SW480 (cell line): ENCODE data around the gene KPNA3.
A peak's percentile ranks its signal among the peaks of the same experiment; 100 is the strongest.
"Not testable (repeated sequence)": the region's sequence is repeated elsewhere in the genome, so short reads cannot be mapped to it uniquely, and the experiment has no call there.

Experiments
- DNase-seq: peaks from one replicate; pipeline ENCODE4 v3.0.0-alpha.2; 2016; ENCODE audit warnings: low spot score

The KPNA3 gene, protein sequence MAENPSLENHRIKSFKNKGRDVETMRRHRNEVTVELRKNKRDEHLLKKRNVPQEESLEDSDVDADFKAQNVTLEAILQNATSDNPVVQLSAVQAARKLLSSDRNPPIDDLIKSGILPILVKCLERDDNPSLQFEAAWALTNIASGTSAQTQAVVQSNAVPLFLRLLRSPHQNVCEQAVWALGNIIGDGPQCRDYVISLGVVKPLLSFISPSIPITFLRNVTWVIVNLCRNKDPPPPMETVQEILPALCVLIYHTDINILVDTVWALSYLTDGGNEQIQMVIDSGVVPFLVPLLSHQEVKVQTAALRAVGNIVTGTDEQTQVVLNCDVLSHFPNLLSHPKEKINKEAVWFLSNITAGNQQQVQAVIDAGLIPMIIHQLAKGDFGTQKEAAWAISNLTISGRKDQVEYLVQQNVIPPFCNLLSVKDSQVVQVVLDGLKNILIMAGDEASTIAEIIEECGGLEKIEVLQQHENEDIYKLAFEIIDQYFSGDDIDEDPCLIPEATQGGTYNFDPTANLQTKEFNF

DNA sequence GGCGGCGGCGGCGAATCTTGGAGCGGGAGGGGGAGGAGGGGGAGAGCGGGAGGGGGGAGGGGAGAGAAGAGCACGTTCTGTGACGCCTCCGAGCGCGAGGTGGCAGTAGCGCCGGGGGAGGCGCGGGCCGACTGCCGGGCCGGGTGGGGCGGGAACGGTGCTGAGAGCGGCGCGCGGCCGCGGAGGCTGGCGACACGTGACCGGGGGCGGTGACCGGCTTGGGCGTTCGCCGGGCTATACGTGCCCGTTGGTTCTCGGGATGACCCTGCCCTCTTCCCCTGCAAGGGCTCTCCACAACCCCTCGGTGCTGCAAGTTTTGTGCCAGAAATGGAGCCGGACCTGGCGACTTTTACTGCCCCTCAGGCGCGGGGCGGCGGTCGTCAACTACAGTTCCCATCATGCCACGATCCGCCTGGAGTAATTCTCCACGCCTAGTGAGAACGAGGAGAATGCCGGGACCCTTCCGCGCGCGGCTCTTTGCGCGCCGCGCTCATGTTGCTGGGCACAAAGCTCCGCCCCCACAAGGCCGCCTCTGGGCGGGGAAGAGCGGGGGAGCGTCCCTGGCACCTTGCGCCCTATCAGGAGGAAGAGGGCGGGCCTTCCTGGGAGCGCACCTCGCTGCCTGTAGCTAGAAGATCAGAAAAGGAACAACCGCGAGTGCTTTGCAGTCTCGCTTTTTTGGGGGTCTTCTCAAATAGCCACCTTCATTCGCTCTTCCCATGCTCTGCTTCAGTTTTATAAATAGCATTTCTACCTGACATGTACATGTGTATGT lies at the start of gene KPNA3:
TSS of gene KPNA3 (minus strand) at position 133 of the 775 bp plus-strand sequence. CDS start 176 bp downstream, outside the sequence.
- DNase-seq, result peak; percentile 97

GRCh38 chr13:49841964-49842363 lies 49.5 kb upstream of the KPNA3 start:
- DNase-seq, result no peak

- no peak for DNase-seq
Measured at GRCh38 chr13:49840675-49841074, 48.2 kb upstream of the KPNA3 start.

DNA sequence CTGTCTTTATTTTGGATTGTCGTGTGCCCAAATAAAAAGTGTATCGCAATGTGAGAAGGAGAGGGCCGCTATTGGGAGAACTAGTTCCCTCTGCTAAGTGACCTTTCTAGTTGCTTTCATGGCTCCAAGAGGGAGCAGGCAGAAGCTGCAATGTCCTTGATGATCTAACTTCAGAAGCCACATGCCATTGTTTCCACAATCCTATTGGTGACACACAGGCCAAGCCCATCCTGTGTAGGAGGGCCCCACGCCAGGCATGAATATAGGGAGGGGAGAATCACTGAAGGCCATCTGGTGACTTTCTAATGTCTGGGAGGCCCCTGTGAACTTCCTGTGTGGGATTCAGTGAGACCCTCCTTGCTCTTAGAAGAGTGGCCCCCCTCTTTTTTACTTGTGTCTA lies 47.8 kb upstream of the KPNA3 start:
- peak; percentile 73 for DNase-seq

DNA sequence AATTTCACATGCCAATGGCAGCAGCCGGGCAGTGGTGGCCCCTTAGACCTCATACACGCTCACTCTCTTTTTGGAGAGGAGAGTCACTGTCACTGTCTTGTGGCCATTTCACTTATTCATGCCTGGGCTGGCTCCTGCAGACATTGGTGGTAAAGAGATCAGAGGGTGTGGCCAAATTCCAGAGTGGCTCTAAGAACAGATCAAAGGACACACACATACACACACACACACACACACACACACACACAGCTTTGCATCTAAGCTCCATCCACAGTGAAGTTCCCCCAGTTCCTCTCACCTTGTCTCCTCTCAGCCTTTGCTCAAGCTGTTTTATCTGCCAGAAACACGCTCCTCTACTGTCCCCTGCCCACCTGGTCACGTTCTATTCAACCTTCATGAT lies 46.5 kb upstream of the KPNA3 start:
- peak; percentile 98 for DNase-seq

GRCh38 chr13:49836516-49836915 lies 44.0 kb upstream of the KPNA3 start:
- no peak for DNase-seq

DNA sequence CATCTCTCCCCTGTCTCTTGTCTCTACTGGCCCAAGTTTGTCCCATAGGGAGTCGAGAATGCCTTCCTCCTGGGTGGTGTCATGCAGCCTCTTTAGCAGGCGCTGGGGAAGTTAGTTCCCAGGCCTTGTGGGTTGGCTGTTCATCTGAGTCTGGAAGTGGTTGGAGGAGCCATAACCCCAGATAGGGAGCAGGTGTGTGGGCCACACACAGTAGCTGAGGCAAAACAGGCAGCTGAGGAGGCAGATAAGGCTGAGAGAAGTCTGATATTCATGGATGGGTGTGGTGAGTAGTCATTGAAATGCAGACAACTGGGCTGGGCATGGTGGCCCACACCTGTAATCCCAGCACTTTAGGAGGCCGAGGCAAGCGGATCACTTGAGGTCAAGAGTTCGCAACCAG lies 40.9 kb upstream of the KPNA3 start:
- DNase-seq, result no peak

DNA sequence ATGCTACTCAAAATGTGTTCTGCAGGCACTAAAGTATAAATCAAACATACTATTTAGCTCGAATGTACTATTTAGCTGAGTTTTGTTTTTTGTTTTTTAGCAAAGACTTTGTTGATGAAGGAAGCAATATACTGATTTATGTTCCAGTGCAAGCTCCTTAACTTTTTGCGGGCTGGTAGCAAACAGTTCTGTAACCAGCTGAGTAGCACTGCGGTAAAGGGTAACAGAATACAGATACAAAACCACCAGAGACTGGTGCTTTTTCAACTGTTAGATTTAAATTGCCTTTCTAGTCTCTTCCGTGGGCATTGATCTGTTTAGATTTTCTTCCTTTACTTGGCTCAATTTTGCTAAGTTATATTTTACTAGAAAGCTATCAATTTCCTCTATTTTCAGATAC lies 39.0 kb upstream of the KPNA3 start:
- DNase-seq, result no peak

- no peak for DNase-seq
Measured at GRCh38 chr13:49830721-49831120, 38.2 kb upstream of the KPNA3 start.

GRCh38 chr13:49829715-49830114 lies 37.2 kb upstream of the KPNA3 start:
- DNase-seq, result no peak

GRCh38 chr13:49828453-49828852 lies 36.0 kb upstream of the KPNA3 start:
- DNase-seq, result no peak

DNA sequence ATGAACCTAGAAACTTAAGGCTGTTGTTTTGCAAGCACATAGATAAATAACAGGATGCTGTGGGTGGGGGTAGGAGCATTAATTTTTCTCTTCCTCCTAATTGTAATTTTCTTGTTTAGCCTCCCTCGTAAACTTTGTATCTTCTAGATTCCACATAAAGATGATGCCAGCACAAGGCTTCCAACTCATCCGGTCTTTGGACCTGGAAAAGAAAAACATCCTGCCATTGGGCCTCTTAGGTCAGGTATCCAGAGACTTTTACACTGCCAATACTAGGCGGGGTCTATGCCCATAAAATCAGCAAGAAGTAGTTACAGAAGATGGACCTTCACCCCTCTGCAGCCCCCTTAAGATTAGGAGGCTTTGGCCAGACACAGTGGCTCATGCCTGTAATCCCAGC lies 35.4 kb upstream of the KPNA3 start:
- DNase-seq, result no peak

DNA sequence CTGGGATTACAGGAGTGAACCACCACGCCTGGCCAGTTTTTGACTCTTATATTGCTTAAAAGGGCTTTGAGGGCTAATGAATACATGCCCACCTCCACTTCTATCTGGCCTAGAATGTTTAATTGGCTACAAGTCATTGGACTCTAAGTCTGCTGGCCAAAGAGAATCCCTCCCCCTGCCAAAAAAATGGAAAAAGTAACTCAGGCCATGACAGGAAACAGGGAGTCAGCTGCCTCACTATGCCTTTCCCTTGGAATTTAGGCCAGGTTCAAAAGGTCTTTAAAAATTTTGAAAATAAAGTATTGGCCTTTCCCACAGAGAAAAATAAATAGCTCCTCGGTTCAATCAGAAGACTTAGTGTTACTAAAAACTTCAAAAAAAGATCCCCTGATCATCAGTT lies 34.9 kb upstream of the KPNA3 start:
- no peak for DNase-seq

- peak; percentile 59 for DNase-seq
Measured at GRCh38 chr13:49821216-49822009, 28.9 kb upstream of the KPNA3 start.

DNA sequence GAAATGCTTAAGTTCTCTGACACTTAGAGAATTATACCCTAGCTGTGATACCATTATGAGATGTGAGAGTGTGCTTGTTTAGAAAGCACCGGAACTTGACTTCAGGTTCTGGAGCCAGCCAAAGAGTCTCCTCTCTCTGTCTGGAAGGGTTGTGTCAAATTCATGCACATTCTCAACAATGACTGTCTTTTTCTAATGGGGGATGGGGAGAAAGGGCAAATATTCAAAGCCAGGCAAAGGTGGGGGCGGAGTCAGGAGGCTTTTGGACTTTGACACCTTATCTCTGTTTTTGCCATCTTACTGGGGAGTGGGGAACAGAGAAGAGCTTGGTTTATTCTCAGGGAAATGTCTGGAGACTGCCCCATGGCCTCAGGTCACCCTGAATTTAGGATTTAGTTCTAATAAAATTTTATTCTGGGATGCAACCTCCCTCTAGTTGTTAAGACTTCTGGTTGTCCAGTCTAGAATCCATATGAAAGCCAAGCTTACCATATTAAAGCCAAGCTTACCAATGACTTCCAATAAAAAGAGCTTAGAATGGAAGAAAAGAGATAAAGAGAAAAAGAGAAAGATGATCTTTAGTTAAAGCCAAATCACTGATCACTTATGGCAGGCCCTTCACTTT lies 28.2 kb upstream of the KPNA3 start:
- DNase-seq, result no peak

- not testable (repeated sequence) for DNase-seq
Measured at GRCh38 chr13:49816047-49816446, 23.6 kb upstream of the KPNA3 start.

DNA sequence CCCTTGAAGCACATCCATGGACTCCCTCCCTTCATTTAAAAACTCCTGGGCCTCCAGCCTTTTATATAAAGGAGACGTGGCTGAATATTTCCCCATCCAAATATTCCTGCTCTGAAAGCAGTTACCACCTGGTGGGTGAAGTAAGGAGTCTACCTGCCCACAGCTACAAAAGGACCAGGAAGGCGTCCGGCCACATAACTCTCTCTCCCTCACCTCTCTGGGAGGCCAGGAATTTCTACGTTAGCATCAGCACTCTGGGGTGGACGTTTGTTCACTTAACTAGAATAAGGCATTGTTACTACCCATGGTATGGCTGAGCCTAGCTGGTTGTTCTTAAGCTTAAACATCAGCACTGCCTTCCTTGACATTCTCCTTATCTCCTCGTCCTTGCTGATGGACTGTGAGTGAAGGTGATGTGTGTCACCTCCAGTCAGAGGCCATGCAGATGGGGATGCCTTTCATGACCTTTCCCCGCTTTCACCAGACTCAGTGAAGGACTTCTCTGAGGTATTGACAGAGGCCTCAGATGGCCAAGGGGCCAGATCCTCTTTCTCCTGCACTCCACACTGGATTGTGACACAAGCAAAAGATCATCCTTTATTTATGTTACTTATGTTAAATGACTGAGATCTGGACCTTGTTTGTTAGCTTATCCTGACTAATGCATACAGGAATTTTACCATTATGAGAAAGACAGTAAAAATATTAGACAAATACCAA lies 22.2 kb upstream of the KPNA3 start:
- DNase-seq, result no peak

- no peak for DNase-seq
Measured at GRCh38 chr13:49812812-49813211, 20.3 kb upstream of the KPNA3 start.

GRCh38 chr13:49811527-49811908 lies 19.0 kb upstream of the KPNA3 start:
- DNase-seq, result no peak

- no peak for DNase-seq
Measured at GRCh38 chr13:49810567-49811526, 18.4 kb upstream of the KPNA3 start.
